COLO668 (cell line): ENCODE results near the gene EMC8.
"Not testable (repeated sequence)": the region's sequence is repeated elsewhere in the genome, so short reads cannot be mapped to it uniquely, and the experiment has no call there.

Source experiments
- DNase-seq: peaks from one replicate; lab custom pipeline; 2025; ENCODE audit not compliant: unreplicated experiment; lab: John Stamatoyannopoulos, UW

The EMC8 gene

GRCh38 chr16:85812811-85813700 is 13.7 kb upstream of the EMC8 start:
- no peak for DNase-seq

- DNase-seq: no peak
Observed at GRCh38 chr16:85812031-85812807, 12.9 kb upstream of the EMC8 start.

GRCh38 chr16:85810742-85811115 is 11.4 kb upstream of the EMC8 start:
- DNase-seq: no peak

- no peak for DNase-seq
Observed at GRCh38 chr16:85810097-85810741, 10.9 kb upstream of the EMC8 start.

GRCh38 chr16:85809645-85810044 is 10.3 kb upstream of the EMC8 start:
- no peak for DNase-seq

- no peak for DNase-seq
Observed at GRCh38 chr16:85808926-85809325, 9.6 kb upstream of the EMC8 start.

- DNase-seq: not testable (repeated sequence)
Observed at GRCh38 chr16:85808104-85808503, 8.8 kb upstream of the EMC8 start.

- not testable (repeated sequence) for DNase-seq
Observed at GRCh38 chr16:85807340-85807739, 8.0 kb upstream of the EMC8 start.

- DNase-seq: no peak
Observed at GRCh38 chr16:85806539-85806938, 7.2 kb upstream of the EMC8 start.

GRCh38 chr16:85805442-85806045 is 6.2 kb upstream of the EMC8 start:
- no peak for DNase-seq

GRCh38 chr16:85803570-85803969 is 4.2 kb upstream of the EMC8 start:
- no peak for DNase-seq

- DNase-seq: peak; percentile 56
Observed at GRCh38 chr16:85800321-85800669, 951 bp upstream of the EMC8 start.

- peak; percentile 50 for DNase-seq
Observed at GRCh38 chr16:85798901-85799496, 345 bp downstream of the EMC8 start.

GRCh38 chr16:85798283-85798776 is 1.0 kb downstream of the EMC8 start:
- no peak for DNase-seq

- DNase-seq: no peak
Observed at GRCh38 chr16:85796599-85796998, 2.7 kb downstream of the EMC8 start.

GRCh38 chr16:85796152-85796551 is 3.2 kb downstream of the EMC8 start:
- DNase-seq: no peak

- DNase-seq: no peak
Observed at GRCh38 chr16:85794696-85795095, 4.6 kb downstream of the EMC8 start.

GRCh38 chr16:85793662-85794298 is 5.6 kb downstream of the EMC8 start:
- no peak for DNase-seq

- DNase-seq: no peak
Observed at GRCh38 chr16:85789773-85790172, 9.6 kb downstream of the EMC8 start.

- no peak for DNase-seq
Observed at GRCh38 chr16:85788819-85789218, 10.5 kb downstream of the EMC8 start.
